Measurements from ENCODE around the gene CHMP6. TPM values are rescaled to one million over a fixed set of nuclear protein-coding genes. Genes with fewer than 3 reads are reported as not detected.

Gene CHMP6
- total RNA-seq, 2 donors from 2014 or later = 10.4 to 32.3 TPM

DNA sequence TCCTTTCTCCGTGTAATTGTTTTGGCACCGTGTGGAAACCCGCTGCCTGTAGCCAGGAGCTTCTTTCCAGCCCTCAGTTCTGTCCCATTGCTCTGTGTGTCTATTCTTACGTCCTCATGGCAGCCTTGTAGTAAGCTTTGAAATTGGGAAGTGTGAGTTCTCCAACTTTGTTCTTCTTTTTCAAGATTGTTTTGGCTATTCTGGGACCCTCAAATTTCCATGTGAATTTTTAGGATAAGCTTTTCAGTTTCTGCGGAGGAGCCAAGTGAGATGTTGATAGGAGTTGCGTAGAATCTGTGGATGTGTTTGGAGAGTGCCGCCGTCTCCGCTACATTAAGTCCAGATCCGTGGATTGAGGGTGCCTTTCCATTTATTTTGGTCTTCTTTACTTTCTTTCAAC is 15.2 kb downstream of the CHMP6 start:
- ATAC-seq = no peak
- DNase-seq = no peak
- no peak overlapping the region for H3K4me3 ChIP-seq
- TF ChIP-seq, protein P1, sequence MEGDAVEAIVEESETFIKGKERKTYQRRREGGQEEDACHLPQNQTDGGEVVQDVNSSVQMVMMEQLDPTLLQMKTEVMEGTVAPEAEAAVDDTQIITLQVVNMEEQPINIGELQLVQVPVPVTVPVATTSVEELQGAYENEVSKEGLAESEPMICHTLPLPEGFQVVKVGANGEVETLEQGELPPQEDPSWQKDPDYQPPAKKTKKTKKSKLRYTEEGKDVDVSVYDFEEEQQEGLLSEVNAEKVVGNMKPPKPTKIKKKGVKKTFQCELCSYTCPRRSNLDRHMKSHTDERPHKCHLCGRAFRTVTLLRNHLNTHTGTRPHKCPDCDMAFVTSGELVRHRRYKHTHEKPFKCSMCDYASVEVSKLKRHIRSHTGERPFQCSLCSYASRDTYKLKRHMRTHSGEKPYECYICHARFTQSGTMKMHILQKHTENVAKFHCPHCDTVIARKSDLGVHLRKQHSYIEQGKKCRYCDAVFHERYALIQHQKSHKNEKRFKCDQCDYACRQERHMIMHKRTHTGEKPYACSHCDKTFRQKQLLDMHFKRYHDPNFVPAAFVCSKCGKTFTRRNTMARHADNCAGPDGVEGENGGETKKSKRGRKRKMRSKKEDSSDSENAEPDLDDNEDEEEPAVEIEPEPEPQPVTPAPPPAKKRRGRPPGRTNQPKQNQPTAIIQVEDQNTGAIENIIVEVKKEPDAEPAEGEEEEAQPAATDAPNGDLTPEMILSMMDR (IDR thresholded peaks at IDR 0.05) = no peak
- TF ChIP-seq POLR2A (IDR thresholded peaks at IDR 0.05) = no peak
- H3K4me1 ChIP-seq = peaks cover 11% of the 10 kb centered on the region
- H3K36me3 ChIP-seq (replicated peaks in 1 of 2; ENCODE audit: insufficient read depth in 1 of 2, low read depth in 2 of 2) = no peaks in the 10 kb centered on the region
- H3K27ac ChIP-seq = no peak overlapping the region
- H3K9me3 ChIP-seq = no peaks in the 10 kb centered on the region
- intact Hi-C loops (cut with DNase I) = no loop called here
- 69 to 72% methylated on average over 10 of the region's 10 CpGs for WGBS, 2 donors
- H3K27me3 ChIP-seq = no peaks in the 10 kb centered on the region

DNA sequence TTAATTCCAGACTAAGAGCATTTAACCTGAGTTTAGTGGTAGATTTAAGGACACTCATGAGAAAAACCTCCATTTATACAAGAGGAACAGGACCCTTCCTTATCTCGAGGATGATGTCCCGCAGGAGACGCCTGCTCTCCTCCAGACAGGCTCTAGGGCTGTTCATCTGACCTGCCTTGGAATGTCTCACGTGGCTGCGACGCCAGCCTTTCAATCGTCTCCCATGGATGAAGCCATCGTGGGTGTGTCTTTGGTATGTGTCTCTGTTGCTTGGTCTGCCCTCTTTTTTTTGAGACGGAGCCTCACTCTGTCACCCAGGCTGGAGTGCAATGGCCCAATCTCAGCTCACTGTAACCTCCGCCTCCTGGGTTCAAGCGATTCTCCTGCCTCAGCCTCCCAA is 16.5 kb downstream of the CHMP6 start:
- intact Hi-C loops (cut with DNase I) = no loop called here
- DNase-seq = no peak
- WGBS, 2 donors = 84 to 85% methylated on average over 11 of the region's 11 CpGs

DNA sequence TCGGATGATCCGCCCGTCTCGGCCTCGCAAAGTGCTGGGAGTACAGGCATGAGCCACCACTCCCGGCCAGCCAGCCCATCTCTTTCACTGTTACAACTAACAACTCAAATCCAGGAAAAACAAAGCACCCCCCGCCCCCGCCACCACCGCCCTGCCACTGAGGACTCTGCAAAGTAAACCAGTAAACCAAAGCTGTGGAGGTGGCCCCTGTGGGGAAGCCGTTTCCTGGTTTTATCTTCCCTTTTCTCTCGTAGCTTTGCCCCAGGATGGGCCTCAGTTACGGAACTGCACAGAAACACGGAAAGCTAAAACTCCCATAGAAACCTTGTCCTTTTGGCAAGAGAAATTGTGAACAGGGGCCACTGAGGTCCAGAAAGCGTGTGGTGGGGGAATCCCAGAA is 17.5 kb downstream of the CHMP6 start:
- ATAC-seq = no peak
- no peak overlapping the region for H3K27ac ChIP-seq
- no peaks in the 10 kb centered on the region for H3K4me1 ChIP-seq
- intact Hi-C loops (cut with DNase I) = no loop called here
- no peaks in the 10 kb centered on the region for H3K36me3 ChIP-seq (replicated peaks in 1 of 2; ENCODE audit: insufficient read depth in 1 of 2, low read depth in 2 of 2)
- no peak for DNase-seq
- H3K4me3 ChIP-seq = no peak overlapping the region
- TF ChIP-seq POLR2A (IDR thresholded peaks at IDR 0.05) = no peak
- TF ChIP-seq, protein P1 (IDR thresholded peaks at IDR 0.05) = no peak
- H3K27me3 ChIP-seq = no peaks in the 10 kb centered on the region
- H3K9me3 ChIP-seq = no peaks in the 10 kb centered on the region
- 81 to 92% methylated on average over 14 of the region's 14 CpGs for WGBS, 2 donors

More for the DNA sequence above, 16.5 kb downstream of the CHMP6 start:
- ATAC-seq = no peak
- Histone ChIP-seq H3K27me3 (no peaks in the 10 kb centered on the region), H3K27ac (no peak overlapping the region), H3K36me3 (replicated peaks in 1 of 2; ENCODE audit: insufficient read depth in 1 of 2, low read depth in 2 of 2) (no peaks in the 10 kb centered on the region), H3K4me3 (no peak overlapping the region), H3K4me1 (peaks cover 5% of the 10 kb centered on the region), H3K9me3 (no peaks in the 10 kb centered on the region)
- TF ChIP-seq POLR2A (IDR thresholded peaks at IDR 0.05) = no peak
- TF ChIP-seq, protein P1 (IDR thresholded peaks at IDR 0.05) = no peak

DNA sequence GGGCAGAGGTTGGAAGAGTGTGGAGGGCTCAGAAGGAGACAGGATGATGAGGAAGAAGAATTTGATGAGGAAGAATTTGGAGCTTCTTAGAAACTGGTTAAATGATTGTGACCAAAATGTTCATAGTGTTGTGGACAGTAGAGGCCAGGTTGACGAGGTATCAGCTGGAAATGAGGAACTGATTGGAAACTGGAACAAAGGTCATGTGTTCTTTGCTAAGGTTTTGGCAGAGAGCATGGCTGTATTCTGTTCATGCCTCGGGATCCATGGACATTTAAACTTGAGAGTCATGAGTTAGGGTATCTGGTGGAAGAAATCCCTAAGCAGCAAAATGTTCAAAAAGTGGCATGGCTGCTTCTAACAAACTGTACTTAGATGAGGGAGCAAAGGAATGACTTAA is 19.3 kb downstream of the CHMP6 start:
- Histone ChIP-seq H3K9me3 (no peaks in the 10 kb centered on the region), H3K36me3 (replicated peaks in 1 of 2; ENCODE audit: insufficient read depth in 1 of 2, low read depth in 2 of 2) (no peaks in the 10 kb centered on the region), H3K27ac (no peak overlapping the region), H3K4me1 (no peaks in the 10 kb centered on the region), H3K4me3 (no peak overlapping the region), H3K27me3 (no peaks in the 10 kb centered on the region)
- 45 to 63% methylated on average over 2 of the region's 2 CpGs for WGBS, 2 donors
- intact Hi-C loops (cut with DNase I) = no loop called here
- TF ChIP-seq POLR2A (IDR thresholded peaks at IDR 0.05) = no peak
- TF ChIP-seq, protein P1 (IDR thresholded peaks at IDR 0.05) = no peak
- DNase-seq (no peak), ATAC-seq (no peak)

DNA sequence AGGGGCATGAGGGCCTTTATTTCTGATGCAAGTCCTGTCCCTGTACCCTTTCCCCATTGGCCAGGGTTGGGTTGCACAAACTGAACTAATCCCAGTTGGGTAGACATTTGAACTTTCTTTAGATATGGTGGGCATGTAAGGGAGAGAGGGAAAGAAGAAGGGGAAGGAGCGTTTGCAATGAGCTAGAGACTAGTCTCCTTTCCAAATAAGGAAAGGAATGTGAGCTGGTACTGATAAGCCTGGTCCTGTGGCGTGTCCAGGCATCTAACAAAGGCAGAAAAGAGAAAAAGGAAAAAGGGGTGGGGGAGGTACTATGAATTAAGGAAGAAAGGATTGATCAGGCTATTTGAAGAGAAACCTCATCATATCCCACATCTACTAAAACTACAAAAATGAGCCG is 20.3 kb downstream of the CHMP6 start:
- Histone ChIP-seq H3K36me3 (replicated peaks in 1 of 2; ENCODE audit: insufficient read depth in 1 of 2, low read depth in 2 of 2) (no peaks in the 10 kb centered on the region), H3K27me3 (no peaks in the 10 kb centered on the region), H3K4me3 (no peak overlapping the region), H3K9me3 (no peaks in the 10 kb centered on the region), H3K4me1 (no peaks in the 10 kb centered on the region), H3K27ac (no peak overlapping the region)
- TF ChIP-seq POLR2A (IDR thresholded peaks at IDR 0.05) = no peak
- TF ChIP-seq, protein P1 (IDR thresholded peaks at IDR 0.05) = no peak
- intact Hi-C loops (cut with DNase I) = no loop called here
- ATAC-seq (no peak), DNase-seq (no peak)
- 70 to 80% methylated on average over 3 of the region's 3 CpGs for WGBS, 2 donors
